ENCODE measurements around the gene RFPL2.

Gene RFPL2

DNA sequence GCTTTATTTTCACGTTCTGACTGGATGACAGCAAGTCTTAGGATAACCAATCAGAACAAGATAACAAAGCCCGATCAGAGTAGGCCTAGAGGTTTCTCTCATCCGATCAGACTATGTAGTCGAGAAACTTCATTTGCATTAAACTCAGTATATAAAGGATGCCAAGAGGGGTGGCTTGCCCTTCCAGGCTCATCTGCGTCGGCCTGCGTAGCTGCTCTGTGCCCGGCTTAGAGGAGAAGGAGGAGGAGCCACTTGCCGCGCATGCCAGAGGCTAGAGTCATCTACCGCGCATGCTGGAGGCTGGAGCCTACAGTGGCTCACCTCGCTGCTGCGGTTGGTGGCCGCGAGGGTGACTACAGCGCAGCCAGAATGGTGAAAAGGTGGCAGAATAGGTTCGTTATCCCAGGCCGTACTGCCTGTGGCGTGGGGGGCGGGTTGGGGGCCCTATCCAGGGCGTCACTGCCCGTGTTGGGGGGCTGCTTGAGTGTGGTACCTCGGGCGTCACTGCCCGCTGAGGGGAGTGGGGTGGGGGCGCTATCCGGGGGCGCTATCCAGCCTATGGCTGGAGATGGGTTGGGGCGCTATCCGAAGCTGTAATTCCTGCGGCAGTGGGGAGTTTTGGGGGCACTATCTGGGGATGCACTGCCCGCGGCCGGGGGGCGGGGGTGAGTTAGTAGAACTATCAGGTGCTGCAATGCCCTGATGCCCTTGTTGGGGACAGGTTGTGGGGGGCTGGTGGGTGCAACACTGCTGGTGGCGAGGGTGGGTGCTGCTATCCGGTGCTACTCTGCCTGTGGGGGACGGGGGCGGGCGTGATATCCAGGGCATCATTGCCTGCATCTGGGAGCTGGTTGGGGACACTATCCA lies at the start of gene RFPL2:
TSS of gene RFPL2 (minus strand) at position 218 of the 867 bp plus-strand sequence. CDS start 2,622 bp downstream, outside the sequence.
- peak in 1 of 4 experiments; percentile 19 for DNase-seq

- DNase-seq, result no peak
Measured at GRCh38 chr22:32249231-32249630, 44.4 kb upstream of the RFPL2 start.

- DNase-seq, result no peak
Measured at GRCh38 chr22:32248276-32248675, 43.4 kb upstream of the RFPL2 start.

GRCh38 chr22:32246166-32246565 lies 41.3 kb upstream of the RFPL2 start:
- DNase-seq, result no peak

DNA sequence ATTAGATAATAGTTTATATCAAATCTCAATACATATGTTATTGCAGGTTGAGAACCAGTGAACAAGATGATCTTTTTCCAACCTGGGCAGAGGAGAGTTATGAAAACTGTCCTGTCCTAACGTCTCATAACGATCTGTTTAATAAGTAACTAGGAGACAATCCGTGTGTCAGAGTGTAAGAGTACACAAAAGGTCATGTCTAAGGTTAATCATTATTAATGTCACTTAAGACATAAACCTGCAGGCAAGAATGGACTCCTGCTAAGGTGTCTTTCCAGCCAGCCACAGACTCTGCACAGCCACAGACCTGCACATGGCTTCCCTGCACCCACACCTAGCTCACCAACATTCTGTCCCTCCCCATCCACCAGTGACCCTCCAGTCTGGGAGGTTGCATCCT lies 40.2 kb upstream of the RFPL2 start:
- DNase-seq, result no peak

DNA sequence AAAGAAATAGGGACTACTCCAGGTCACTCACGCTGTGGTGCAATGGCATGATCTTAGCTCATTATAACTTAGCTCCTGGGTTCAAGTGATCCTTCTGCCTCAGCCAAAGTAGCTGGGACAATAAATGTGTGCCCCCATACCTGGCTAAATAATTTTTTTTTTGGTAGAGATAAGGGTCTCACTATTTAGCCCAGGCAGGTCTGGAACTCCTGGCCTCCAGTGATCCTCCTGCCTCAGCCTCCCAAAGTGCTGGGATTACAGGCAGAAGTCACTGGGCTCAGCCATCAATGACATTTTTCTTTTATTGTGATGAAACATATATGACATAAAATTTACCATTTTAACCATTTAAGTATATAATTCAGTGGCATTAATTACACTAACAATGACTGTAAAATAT lies 39.7 kb upstream of the RFPL2 start:
- no peak for DNase-seq

DNA sequence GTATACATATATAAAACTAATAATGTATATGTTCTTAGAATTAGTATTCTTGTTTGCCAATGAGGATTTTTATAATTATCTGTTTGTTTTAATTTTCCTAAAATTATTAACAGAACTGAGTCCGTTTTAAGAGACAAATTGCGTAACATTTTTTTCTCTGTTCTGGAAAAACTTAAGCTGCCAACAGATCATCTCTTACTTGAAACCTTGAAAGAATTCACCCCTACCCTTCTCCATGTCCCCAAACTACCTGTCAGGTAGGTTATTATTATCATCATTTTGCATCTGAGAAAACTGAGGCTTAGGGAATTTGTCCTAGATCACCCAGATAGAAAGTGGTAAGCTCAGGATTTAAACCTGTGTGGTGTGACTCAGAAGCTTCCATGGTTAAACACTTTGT lies 35.6 kb upstream of the RFPL2 start:
- DNase-seq, result no peak

DNA sequence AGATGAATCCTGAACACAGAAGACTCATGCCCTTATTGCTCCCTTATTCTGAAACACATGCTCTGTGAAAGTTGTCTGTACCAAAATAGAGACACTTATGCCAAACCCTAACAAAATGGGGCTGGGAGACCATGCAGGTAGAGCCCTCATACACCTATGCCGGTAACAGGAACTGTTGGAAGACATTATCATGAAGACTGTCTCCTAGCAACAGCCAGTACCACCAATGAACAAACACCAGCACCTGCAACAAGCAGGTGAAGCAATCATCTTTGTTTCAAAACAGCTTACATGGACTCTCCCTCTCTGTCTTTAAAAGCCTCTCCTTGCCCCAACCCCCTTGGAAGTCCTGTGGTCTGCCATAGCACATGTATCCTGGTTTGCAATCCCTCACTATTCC lies 33.0 kb upstream of the RFPL2 start:
- no peak for DNase-seq

DNA sequence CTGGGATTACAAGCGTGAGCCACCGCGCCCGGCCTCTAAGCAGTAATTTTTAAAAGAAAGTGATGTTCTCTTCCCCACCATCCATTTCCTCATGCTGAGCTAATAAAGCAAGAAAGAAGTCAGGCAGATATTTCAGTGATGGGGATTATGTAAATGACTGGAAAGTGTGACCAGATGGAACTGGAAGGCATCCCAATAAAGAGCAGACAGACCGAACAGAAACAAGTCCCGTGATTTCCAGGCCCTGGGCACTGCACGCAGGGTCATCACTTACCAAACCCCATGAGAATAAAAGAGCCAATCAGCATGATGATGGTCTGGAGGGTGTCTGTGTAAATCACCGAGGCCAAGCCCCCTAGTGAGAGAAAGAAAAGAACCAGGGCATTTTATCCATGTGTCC lies 32.1 kb upstream of the RFPL2 start:
- no peak for DNase-seq

GRCh38 chr22:32233091-32233490 lies 28.2 kb upstream of the RFPL2 start:
- no peak for DNase-seq

DNA sequence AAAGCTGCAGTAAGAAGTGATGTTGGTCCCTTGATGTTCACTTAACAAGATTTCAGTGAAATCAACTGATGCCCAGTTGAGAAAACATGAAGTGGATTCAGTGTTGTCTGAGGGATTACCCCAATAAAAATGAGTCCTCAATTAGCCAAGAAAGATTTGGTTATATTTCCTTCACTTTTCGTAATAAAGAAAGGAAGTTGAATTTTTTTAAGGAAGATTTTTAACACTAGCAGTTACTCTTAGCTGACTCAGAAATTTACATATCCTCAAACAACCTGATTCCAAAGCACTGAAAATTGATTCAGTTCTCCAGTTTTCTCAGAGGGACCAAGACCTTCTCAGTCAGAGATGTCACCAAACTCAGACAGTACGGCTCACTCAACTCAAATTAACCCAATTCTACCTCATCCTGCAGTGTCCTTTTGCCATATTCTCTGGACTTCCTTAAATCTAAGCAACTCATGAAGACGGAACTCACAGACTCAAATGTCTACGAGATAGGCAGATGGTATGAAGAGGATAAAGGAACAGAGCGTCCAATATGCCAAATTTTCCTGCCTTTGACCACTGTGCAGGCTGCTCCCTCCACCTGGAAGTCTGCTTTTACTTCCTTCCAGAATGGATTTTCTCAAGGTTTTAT lies 27.4 kb upstream of the RFPL2 start:
- DNase-seq, result no peak

- no peak for DNase-seq
Measured at GRCh38 chr22:32226326-32227104, 21.6 kb upstream of the RFPL2 start.

DNA sequence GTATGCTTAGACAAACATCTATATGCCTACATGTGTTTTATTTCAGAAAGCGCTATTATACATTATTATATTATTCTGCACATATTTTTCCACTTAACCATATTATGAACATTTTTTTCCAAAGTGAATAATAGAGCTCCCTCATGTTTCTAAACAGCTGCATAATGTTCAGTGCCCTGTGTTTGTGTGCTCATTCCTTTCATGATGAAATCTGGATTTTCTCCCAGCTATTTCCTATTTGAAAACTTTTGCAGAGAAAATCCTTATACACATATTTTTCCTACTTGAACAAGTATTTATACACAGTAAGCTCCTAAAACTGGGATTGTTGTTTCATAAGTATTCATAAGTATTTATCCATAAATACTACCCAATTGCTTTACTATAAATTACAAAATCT lies 18.1 kb upstream of the RFPL2 start:
- no peak for DNase-seq

DNA sequence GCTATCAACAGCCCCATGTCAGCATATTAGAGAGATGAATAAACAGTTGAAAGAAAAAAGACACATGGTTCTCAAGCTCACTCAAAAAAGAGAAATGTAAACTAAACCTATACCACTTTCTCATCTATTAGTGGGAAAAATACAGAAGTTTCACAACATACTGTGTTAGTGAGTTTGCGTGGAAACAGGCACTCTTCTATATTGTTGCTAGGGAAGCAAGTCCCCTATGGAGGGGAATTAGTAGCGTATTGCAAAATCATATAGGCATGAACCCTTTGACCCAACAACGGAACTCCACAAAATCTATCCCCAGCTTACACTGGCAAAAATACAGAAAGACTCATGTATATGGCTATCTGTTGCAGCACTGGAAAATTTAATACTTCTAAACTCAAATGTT lies 14.2 kb upstream of the RFPL2 start:
- DNase-seq, result no peak

DNA sequence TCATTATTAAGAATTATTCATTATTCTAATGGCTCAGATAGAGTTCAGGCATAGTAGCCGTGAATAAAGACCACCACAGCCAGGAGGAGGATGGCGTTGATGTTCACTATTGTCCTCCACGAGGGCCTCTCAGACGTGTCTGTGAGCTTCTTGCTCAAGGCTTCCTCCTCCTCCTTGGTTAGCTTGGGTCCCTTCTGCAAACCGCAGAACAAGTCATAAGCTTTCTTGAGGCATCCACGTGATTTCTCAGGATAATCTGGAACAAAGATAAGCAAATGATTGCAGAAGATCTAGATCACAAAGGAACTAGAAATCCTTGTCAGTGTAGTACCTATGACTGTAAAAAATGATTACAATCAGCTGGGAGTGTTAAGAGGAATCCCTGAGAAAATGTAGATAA lies 13.6 kb upstream of the RFPL2 start:
- no peak for DNase-seq

GRCh38 chr22:32217465-32217864 lies 12.6 kb upstream of the RFPL2 start:
- no peak for DNase-seq

GRCh38 chr22:32216911-32217310 lies 12.0 kb upstream of the RFPL2 start:
- no peak for DNase-seq

GRCh38 chr22:32211011-32211410 lies 6.1 kb upstream of the RFPL2 start:
- no peak for DNase-seq

GRCh38 chr22:32208681-32209080 lies 3.8 kb upstream of the RFPL2 start:
- no peak for DNase-seq

GRCh38 chr22:32207971-32208480 lies 3.2 kb upstream of the RFPL2 start:
- no peak for DNase-seq

GRCh38 chr22:32206774-32207758 lies 2.2 kb upstream of the RFPL2 start:
- DNase-seq, result no peak

All from activated naive CD4-positive, alpha-beta T cell (primary cell).